RWPE1 (cell line): ENCODE measurements around the gene C5.
"Not testable (repeated sequence)": the region's sequence is repeated elsewhere in the genome, so short reads cannot be mapped to it uniquely, and the experiment has no call there.

Experiments used
- CTCF ChIA-PET: fragments of 350-600 bp; sonication (Branson Sonifier 250); formaldehyde crosslinking; extraction: SDS; loops from one replicate; lab custom pipeline; 2021; lab: Yijun Ruan, JAX
- POLR2A ChIA-PET: fragments of 400-600 bp; formaldehyde crosslinking; extraction: SDS; loops from one replicate; lab custom pipeline; 2020; ENCODE audit warnings: antibody characterized with exemption; ENCODE audit not compliant: low non-redundant PET; lab: Yijun Ruan, JAX
- DNase-seq: peaks from one replicate; pipeline ENCODE4 v3.0.0; 2012; ENCODE audit warnings: low spot score
- H3K27ac ChIP-seq: fragments of 450-650 bp; 2 replicates; pipeline ENCODE4 v1.5.1; 2017
- TF ChIP-seq, protein P1 (sequence below): fragments of 450-650 bp; conservative IDR thresholded peaks from 2 replicates; pipeline ENCODE4 v1.5.1; 2017; ENCODE audit warnings: low read depth, mild to moderate bottlenecking

C5 gene

DNA sequence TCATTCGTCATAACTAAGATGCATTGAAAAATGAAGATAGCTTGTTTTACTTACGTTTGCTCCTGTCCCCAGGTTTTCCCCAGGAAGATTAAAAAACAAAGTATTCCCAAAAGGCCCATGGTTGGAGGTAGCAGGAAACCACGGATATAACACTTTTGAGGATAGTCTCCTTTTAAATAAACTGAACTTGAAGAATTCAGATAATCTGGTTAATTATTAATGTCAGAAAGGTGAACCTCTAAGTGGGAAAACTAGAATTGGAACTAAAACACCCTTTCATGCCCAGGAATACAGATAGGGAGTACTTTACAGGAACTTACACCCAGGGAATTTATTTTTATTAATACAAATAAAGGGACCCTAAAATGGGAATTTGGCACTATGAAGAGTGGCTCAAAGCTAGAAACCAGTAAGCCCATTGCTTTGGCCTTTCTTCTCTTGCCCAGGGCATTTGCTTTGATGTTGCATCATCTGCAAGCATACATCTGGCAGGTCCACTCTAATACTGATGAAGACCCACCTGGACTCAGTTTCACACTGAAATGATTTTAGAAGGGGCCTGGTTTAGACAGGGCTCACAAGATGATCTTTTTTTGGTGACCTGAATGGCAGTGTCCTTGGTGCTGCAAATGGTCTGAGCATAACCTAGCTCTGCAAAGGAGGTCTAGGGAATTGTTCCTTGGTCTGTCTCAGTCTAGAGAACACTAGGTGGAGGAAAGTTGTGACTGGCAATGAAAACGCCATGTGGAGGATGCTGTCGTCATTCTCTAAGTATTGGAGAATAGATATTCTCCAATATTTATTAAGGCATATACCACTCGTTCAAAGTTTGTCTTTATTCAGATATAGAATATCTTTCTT lies at the start of gene C5:
C5 (minus strand) TSS at position 148 of the 861 bp plus-strand sequence; CDS start at position 119, 29 bp downstream.
- POLR2A ChIA-PET = no interaction called here
- no peak for DNase-seq
- no peak within 1 kb of the TSS for H3K27ac ChIP-seq
- CTCF ChIA-PET = interaction anchor here (0.7 to 1.5 kb wide), 3 partner anchors 10 to 373 kb away, joined by 3 to 7 read pairs (median 3); no protein-coding TSS in a partner anchor
- TF ChIP-seq, protein P1, sequence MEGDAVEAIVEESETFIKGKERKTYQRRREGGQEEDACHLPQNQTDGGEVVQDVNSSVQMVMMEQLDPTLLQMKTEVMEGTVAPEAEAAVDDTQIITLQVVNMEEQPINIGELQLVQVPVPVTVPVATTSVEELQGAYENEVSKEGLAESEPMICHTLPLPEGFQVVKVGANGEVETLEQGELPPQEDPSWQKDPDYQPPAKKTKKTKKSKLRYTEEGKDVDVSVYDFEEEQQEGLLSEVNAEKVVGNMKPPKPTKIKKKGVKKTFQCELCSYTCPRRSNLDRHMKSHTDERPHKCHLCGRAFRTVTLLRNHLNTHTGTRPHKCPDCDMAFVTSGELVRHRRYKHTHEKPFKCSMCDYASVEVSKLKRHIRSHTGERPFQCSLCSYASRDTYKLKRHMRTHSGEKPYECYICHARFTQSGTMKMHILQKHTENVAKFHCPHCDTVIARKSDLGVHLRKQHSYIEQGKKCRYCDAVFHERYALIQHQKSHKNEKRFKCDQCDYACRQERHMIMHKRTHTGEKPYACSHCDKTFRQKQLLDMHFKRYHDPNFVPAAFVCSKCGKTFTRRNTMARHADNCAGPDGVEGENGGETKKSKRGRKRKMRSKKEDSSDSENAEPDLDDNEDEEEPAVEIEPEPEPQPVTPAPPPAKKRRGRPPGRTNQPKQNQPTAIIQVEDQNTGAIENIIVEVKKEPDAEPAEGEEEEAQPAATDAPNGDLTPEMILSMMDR = no peak

DNA sequence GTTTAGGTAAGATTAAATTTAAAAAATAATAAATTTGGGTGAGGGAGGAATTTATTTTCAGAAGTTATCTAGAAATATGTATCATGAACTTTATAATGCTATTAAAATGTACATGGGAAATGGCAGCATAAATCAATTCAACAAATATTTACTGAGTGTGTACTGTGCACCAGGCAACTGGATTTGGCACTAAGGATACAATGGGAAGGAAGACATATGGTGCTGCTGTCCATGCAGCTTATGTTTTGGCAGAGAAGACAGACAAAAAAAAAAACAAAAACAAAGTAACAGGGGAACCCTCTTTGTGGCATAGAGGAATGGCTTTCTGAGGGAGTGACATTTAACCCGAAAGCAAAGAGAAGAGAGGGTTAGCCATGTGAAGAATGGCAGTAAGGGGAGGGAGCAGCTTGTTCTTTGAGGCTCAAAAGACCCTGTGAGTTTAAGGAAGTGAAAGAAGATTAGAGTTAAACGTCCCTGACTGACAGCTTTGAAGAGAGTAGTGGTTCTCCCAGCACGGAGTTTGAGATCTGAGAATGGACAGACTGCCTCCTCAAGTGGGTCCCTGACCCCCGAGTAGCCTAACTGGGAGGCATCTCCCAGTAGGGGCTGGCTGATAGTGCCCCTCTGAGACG lies 48.6 kb upstream of the C5 start:
- TF ChIP-seq, protein P1 = no peak
- H3K27ac ChIP-seq = no peak overlapping the region
- CTCF ChIA-PET = interaction anchor here (0.6 to 0.9 kb wide), 2 partner anchors 23 to 94 kb away, joined by 3 to 4 read pairs; no protein-coding TSS in a partner anchor
- POLR2A ChIA-PET = interaction anchor here (0.6 kb wide), 1 partner anchor 34 kb away, joined by 3 read pairs; no protein-coding TSS in a partner anchor
- DNase-seq = no peak

DNA sequence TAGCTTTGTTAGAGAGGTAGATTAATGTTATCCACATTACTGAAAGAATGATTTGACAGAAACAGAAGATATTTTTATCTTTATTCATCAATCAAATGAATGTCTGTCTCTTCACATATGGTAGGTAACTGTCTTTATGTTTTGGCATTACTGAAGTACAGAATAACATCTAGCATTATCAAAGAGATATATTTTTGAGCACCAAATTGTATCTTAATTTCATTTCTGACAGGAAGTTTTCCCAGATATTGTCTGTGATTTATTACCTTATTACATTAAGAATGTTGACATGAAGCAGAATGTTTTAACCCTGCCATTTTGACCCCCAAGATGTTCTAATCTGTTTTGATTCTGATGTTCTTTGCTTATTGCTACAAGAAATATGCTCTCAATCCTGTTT lies 45.0 kb upstream of the C5 start:
- TF ChIP-seq, protein P1 = no peak
- CTCF ChIA-PET = no interaction called here
- H3K27ac ChIP-seq = no peak overlapping the region
- no peak for DNase-seq
- POLR2A ChIA-PET = interaction anchor here (0.5 kb wide), 1 partner anchor 75 kb away, joined by 3 read pairs; no protein-coding TSS in a partner anchor

DNA sequence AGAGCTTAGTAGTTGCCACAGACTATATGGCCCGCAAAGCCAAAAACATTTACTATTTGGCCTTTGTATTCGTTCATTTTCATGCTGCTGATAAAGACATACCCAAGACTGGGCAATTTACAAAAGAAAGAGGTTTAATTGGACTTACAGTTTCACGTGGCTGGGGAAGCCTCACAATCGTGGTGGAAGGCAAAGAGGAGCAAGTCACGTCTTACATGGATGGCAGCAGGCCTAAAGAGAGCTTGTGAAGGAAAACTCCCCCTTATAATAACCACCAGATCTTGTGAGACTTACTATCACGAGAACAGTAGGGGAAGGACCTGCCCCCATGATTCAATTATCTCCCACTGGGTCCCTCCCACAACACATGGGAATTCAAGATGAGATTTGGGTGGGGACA lies 40.7 kb upstream of the C5 start:
- H3K27ac ChIP-seq, DNase-seq, POLR2A ChIA-PET: not testable (repeated sequence)
- CTCF ChIA-PET = interaction anchor here (0.6 kb wide), 1 partner anchor 435 kb away, joined by 5 read pairs; no protein-coding TSS in a partner anchor

DNA sequence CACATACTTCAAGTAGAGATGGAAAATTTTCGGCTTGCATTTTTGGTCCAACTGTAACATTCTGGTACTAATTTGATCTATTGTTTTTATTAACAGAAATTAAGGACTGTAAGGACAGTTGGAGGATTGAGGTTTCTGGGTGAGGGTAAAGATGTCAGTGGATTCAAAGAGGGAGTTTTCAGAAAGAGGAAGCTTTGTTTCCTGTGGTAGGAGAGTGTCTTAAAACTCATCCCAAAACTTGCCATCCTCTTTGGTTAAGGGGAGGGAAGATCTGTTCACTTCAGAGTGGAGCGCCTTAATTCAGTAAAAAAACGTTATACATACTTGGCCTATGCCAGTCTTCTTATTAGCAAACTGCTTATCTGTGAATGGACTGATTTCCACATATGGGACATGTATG lies 38.5 kb upstream of the C5 start:
- H3K27ac ChIP-seq = no peak overlapping the region
- CTCF ChIA-PET = no interaction called here
- TF ChIP-seq, protein P1 = no peak
- DNase-seq = no peak
- POLR2A ChIA-PET = no interaction called here

DNA sequence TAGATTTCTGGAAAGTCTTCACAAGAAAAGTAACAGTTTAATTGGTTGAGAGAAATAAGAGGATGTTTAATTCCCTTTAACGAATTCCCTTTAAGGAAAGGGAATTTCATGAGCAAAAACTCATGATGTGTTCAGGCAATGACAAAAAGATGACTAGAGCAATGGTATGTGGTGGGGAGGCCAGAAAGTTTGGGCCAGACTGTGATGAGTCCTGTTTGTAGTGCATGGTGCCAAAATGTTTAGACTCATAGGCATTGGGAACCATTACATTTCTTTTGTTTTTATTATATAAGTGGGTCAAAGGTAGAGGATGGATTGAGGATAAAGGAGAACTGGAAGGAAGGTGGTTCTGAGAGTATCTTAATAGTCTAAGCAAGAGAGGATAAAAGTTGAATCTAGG lies 35.6 kb upstream of the C5 start:
- CTCF ChIA-PET = no interaction called here
- DNase-seq = no peak
- no peak overlapping the region for H3K27ac ChIP-seq
- TF ChIP-seq, protein P1 = no peak
- POLR2A ChIA-PET = no interaction called here
